SK-N-SH treated with all-trans-retinoic acid at 6 μM for 48 hours (cell line): ENCODE measurements around the gene ACTN3.

Source experiments
- ESRRG ChIP-seq: fragments of 250-450 bp; sonication (Bioruptor Pico); IDR thresholded peaks from 2 replicates; pipeline ENCODE4 v1.6.1; 2021; ENCODE audit warnings: mild to moderate bottlenecking
- ISL1 ChIP-seq: fragments of 250-450 bp; sonication (Bioruptor Pico); IDR thresholded peaks from 2 replicates; pipeline ENCODE4 v2.1.2; 2022; ENCODE audit warnings: mild to moderate bottlenecking, moderate library complexity
- PPARA ChIP-seq: fragments of 250-450 bp; sonication (Bioruptor Pico); IDR thresholded peaks from 2 replicates; pipeline ENCODE4 v1.5.0; 2020; ENCODE audit warnings: mild to moderate bottlenecking, borderline replicate concordance
- RARB ChIP-seq: fragments of 250-450 bp; sonication (Bioruptor Pico); IDR thresholded peaks from 2 replicates; pipeline ENCODE4 v1.8.0; 2021; ENCODE audit warnings: mild to moderate bottlenecking, moderate library complexity
- SNAI2 ChIP-seq: fragments of 250-450 bp; sonication (Bioruptor Pico); IDR thresholded peaks from 2 replicates; pipeline ENCODE4 v1.5.0; 2020; ENCODE audit warnings: mild to moderate bottlenecking, moderate library complexity
- ZNF70 ChIP-seq: fragments of 450-650 bp; formaldehyde crosslinking; IDR thresholded peaks from 2 replicates; pipeline ENCODE4 v1.5.0; 2020; ENCODE audit warnings: mild to moderate bottlenecking, moderate library complexity
- TF ChIP-seq, protein P1 (sequence below): fragments of 250-450 bp; sonication (Bioruptor Pico); IDR thresholded peaks from 2 replicates; pipeline ENCODE4 v1.8.0; 2021; ENCODE audit warnings: low read depth, mild to moderate bottlenecking, moderate library complexity, borderline replicate concordance

DNA sequence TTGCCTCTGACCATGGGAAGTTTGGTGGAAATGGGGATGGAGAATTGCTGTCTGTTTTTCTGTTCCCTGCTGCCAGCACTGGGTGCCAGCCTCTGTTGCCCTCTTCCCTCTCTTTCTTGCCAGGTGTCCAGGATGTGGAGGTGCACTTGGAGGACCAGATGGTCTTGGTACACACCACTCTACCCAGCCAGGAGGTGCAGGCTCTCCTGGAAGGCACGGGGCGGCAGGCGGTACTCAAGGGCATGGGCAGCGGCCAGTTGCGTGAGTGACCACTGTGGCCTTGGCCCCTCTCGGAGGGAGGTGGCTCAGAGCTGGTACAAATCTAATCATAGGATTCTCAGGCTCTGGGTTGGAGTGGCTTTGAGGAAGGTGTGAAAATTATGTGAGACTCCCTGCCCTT, 52.3 kb downstream of the ACTN3 start:
- TF ChIP-seq ISL1, result no peak
- TF ChIP-seq ESRRG (CRISPR knock-in tag), result no peak
- TF ChIP-seq, protein P1, sequence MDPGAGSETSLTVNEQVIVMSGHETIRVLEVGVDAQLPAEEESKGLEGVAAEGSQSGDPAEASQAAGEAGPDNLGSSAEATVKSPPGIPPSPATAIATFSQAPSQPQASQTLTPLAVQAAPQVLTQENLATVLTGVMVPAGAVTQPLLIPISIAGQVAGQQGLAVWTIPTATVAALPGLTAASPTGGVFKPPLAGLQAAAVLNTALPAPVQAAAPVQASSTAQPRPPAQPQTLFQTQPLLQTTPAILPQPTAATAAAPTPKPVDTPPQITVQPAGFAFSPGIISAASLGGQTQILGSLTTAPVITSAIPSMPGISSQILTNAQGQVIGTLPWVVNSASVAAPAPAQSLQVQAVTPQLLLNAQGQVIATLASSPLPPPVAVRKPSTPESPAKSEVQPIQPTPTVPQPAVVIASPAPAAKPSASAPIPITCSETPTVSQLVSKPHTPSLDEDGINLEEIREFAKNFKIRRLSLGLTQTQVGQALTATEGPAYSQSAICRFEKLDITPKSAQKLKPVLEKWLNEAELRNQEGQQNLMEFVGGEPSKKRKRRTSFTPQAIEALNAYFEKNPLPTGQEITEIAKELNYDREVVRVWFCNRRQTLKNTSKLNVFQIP (CRISPR knock-in tag), result no peak
- no peak for TF ChIP-seq SNAI2 (CRISPR knock-in tag)
- TF ChIP-seq PPARA, result no peak
- TF ChIP-seq ZNF70 (CRISPR knock-in tag), result no peak
- TF ChIP-seq RARB, result no peak
